DMS 273 (cell line): Measurements from ENCODE around the gene AP1S1.
"Not testable (repeated sequence)": the region's sequence is repeated elsewhere in the genome, so short reads cannot be mapped to it uniquely, and the experiment has no call there.

ENCODE experiments used
- DNase-seq: peaks from one replicate; lab custom pipeline; 2025; ENCODE audit not compliant: unreplicated experiment; lab: John Stamatoyannopoulos, UW

Gene AP1S1

DNA sequence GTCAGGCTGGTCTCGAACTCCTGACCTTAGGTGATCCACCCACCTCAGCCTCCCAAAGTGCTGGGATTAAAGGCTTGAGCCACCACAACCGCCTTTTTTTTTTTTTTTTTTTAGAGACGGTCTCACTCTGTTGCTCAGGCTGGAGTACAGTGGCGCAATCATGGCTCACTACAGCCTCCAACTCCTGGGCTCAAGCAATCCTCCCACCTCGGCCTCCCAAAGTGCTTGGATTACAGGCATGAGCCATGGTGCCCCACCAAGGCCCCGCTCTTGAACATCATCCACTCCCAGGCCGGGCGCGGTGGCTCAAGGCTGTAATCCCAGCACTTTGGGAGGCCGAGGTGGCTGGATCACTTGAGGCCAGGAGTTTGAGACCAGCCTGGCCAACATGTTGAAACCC is 45.2 kb downstream of the AP1S1 start:
- not testable (repeated sequence) for DNase-seq

DNA sequence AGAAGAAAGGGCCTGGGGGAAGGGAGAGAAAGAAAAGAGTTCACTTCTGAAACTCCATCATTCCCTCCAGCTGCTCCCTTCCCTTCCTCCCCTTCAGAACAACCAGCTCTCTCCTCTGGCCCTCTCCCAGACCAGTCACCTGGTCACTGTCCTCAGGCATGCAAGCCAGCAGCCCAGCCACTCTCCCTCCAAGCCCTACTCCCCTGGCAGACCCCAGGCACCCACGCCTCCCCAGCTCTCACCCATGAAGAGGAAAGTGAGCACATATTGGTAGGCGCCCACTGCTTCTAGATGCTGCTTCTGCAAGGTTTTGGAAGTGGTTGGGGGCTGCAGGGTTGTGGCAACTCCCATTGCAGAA is 46.2 kb downstream of the AP1S1 start:
- DNase-seq: no peak

DNA sequence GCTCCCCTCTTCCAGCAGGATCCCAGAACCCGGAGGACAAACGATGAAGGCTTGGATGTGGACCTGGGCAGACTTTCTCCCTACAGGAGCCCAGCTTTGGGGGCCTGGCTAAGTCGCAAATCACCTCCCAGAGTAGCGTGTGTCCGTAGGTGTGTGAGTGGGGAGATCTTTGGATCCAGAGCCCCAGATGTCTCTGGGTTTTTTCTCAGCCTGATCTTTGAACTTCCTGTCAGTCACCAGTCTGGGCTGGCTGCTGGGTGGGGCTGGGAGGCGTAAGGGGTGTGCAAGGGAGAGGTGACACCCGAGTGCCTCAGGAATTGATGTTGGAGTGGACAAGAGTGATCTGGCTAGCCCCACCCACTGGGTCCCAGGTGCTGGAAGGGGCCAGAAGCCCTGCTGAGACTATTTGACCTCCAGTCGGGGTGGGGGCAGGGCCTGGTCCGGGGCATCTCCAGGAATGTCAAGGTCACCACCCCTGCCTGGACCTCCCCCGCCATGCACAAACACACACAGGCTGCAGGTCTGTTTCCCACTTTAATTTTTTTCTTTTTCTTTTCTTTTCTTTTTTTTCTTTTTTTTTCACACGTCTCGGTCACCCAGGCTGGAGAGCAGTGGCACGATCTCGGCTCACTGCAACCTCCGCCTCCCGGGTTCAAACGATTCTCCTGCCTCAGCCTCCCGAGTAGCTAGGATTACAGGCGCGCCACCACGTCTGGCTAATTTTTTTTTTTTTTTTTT is 46.8 kb downstream of the AP1S1 start, which contains the start of gene MOGAT3:
TSS of gene MOGAT3 (minus strand) at position 175 of the 738 bp plus-strand sequence. CDS start 182 bp downstream, outside the sequence.
- no peak for DNase-seq

DNA sequence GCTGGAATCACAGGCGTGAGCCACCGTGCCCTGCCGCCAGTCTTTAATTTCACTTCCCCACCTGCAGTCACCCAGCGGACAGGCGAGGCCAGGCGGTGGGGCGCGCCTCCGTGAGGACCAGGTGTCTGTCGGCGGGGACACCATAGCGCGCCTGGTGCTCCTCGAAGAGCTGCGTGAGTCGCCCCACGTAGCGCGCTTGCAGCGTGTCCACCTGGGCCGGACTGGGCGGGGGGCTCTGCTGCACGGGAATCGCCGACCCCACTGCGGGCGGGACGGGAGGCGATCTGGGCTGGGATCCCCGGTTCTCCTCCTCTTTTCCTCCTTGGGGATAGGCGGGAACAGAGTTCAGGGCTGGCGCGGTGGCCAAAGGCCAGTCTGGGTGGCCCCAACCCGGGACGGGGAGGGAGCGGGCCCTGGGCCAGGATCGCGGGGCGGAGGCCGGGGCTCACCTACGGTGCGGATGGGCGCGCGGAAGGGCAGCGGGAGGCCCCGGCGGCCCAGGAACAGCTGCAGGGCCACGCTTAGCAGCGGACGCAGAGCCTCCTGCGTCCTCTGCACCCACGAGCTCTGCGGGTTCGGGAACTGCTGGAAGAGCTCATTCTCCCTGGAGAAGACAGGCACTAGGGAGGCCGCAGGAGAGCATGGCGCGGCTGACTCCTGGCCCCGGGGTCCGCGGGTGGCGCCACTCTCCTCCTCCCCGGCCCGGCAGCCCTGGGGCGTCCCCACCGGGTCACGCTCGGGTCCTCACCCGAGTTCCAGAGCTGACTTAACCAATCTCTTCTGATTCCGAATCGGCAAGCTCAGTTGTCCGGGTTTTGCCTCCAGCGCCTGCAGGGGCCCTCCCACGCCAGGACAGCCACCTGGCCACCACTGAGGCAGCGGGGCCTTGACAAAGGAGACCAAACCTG is 47.7 kb downstream of the AP1S1 start:
- DNase-seq: peak; percentile 39

DNA sequence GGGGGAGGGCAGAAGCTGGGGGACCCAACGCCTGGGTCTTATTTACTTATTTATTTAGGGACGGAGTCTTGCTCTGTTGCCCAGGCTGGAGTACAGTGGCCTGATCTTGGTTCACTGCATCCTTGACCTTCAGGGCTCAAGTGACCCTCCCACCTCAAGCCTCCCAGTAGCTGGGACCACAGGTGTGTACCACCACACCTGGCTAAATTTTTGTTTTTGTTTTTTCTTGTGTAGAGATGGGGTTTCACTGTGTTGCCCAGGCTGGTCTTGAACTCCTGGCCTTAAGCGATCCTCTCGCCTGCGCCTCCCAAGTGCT is 48.3 kb downstream of the AP1S1 start:
- DNase-seq: no peak

DNA sequence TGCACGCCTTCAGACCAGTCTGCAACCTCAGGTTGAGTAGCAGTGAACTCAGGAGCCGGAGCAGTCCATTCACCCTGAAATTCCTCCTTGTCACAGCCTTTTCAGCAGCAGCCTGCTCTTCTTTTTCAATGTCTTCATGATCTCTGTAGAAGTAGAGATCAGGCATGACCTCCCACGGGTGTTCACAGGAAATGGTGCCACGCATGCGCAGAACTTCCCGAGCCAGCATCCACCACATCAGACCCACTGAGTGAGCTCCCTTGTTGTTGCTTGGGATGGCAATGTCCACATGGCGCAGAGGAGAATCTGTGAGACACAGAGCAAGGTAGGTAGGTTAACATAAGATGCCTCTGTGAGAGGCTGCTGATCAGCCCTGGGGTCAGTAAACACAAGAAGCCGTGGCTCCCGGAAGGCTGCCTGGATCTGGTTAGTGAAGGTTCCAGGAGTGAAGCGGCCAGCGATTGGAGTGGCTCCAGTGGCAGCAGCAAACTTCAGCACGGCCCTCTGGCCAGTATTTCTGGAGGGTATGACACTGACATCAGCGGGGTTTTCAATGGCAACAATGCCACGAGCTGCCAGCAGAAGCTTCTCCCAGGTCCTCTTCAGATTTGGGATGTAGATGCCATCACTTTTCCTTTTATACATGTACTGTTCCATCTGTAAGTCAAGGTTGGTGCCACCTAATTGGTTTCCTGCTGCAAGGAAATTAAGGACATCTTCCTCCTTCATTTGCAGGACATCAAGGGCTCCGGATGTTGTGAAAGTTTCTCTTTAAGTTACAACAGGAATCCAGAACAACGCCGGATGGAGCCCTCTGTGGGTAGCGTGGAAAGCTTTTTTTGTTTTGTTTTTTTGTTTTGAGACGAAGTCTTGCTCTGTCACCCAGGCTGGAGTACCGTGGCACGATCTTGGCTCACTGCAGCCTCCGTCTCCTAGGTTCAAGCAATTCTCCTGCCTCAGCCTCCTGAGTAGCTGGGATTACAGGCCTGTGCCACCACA is 49.8 kb downstream of the AP1S1 start:
- not testable (repeated sequence) for DNase-seq

DNA sequence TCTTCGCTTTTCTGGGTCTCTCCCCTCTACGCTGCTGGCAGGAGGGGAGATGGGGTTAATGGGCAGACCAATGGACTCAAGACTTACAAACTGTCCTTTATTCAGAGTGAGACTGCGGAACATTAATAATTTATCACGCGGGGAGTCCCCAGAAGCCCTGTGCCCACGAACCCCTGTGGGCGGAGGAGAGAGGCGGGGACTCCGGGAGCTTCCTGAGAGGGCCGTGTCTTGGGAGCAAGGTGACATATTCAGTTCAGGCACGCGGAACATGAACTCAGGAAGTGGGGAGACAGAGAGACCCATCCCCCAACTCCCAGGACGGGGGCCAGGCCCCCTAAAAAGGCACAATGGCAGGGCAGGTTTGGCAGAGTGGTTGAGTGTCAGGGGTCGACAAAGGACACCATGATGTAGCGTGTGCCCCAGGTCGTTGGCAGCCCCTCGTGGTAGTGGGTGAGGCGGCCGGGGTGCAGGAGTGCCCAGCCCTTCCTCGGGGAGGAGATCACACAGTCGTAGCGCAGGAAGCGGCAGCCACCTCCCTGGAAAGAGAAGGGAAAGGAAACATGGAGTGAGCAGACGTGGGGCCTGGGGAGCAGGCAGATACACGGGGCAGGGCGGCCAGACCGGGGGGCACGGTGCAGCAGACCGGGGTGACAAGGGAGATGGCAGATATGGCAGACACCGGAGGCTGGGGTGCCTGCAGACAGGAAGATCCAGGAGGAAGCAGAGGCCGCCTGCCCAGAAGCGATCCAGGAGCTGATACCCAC is 51.8 kb downstream of the AP1S1 start:
- DNase-seq: no peak

DNA sequence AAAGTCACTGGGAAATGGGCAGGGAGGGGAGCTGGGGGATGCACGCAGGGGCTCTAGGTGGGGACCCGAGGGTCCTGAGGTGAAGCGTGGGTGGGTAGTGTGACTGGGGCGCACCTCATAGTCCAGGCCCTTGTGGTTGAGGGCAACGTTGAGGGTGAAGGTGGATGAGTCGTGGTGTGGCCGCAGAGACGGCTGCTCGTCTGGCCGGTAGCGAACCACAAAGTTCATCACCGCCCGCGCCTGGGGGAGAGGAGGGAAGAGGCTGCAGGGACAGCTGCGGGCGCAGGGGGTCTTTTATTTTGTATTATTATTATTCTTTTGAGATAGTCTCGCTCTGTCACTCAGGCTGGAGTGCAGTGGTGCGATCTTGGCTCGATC is 52.4 kb downstream of the AP1S1 start:
- no peak for DNase-seq

DNA sequence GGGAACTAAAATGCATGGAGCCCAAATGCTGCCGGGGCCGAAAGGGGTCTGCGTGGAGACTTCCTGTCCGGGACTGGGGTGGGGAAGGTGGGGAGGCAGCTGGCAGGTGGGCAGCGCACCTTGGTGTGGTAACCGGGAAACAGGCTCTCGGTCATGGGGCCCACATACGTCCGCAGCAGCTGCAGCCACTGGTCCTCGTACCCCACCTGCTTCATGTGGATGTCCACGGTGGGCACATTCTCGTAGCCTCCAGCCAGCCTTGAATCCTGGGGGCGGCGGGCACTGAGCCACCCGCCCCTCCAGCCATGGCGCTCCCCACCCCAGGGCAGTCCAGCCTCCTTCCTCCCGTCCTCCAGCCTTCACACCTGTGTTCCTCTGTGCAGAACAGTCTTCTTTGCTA is 53.2 kb downstream of the AP1S1 start:
- DNase-seq: no peak

DNA sequence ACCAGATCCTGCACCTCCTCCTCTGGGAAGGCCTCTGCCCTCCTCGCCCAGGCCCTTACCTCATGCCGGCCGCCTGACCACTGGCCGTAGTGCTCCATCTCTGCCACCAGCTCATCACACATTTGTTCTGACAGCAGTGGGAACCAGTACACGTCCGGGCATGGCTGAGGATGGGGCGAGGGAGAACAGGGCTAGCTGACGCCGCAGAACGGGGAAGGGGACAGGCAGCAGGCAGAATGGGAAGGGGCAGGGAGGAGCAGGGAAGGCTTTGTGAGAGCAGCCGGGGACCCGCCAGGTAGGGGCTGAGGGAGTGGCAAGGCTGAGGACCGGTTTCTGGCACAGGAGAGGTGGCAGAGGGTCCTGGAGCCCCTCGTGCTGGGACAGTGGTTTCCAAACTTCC is 54.5 kb downstream of the AP1S1 start:
- no peak for DNase-seq

DNA sequence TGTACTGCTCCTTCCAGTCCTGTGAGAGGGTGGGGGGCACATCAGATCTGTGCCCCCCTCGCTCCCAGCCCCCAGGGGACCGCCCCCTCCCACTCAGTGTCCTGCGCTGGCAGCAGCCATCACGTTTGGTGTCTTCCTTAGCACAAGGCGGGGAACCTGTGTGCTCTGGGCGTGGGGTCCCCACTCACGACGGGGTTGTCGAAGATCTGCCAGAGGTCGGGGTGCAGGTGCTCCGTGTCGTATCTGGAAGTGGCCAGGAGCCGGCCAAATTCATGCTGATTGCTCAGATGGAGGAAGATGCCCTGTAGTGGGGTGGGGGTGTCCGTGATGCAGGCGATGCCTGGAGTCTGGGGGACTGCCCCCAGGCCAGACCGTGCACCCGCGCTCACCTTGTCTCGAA is 55.9 kb downstream of the AP1S1 start:
- DNase-seq: no peak
